ENCODE measurements around the gene CCDC14. TPM values are rescaled to one million over a fixed set of nuclear protein-coding genes. Genes with fewer than 3 reads are reported as not detected.
"Not testable (repeated sequence)": the region's sequence is repeated elsewhere in the genome, so short reads cannot be mapped to it uniquely, and the experiment has no call there.

Gene CCDC14
- polyA plus RNA-seq, 3 donors, result 1.1 to 37.2 (median 4.0) TPM

DNA sequence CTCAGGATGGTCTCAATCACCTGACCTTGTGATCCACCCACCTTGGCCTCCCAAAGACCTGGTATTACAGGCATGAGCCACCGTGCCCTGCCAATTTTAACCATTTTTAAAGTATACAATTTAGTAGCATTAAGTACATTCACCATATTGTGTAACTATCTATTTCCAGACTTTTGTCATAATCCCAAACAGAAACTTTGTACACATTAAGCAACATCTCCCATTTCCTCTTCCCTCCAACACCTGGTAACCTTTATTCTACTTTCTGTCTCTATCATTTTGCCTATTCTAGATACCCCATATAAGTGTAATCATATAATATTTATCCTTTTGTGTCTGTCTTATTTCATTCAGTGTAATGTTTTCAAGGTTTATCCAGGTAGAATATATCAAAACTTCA lies 68.0 kb downstream of the CCDC14 start:
- no CpG with 5 or more reads among the region's 1 CpG for WGBS (ENCODE audit: insufficient coverage)
- H3K4me3 ChIP-seq (replicated peaks in 1 of 3; ENCODE audit: low read depth in 2 of 3, low read length in 3 of 3), result no peak overlapping the region
- H3K27me3 ChIP-seq (ENCODE audit: control insufficient read depth in 2 of 2, insufficient read depth in 2 of 2, low read length in 2 of 2), result no peaks in the 10 kb centered on the region
- TF ChIP-seq, protein P1, sequence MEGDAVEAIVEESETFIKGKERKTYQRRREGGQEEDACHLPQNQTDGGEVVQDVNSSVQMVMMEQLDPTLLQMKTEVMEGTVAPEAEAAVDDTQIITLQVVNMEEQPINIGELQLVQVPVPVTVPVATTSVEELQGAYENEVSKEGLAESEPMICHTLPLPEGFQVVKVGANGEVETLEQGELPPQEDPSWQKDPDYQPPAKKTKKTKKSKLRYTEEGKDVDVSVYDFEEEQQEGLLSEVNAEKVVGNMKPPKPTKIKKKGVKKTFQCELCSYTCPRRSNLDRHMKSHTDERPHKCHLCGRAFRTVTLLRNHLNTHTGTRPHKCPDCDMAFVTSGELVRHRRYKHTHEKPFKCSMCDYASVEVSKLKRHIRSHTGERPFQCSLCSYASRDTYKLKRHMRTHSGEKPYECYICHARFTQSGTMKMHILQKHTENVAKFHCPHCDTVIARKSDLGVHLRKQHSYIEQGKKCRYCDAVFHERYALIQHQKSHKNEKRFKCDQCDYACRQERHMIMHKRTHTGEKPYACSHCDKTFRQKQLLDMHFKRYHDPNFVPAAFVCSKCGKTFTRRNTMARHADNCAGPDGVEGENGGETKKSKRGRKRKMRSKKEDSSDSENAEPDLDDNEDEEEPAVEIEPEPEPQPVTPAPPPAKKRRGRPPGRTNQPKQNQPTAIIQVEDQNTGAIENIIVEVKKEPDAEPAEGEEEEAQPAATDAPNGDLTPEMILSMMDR (IDR thresholded peaks at IDR 0.05), result no peak
- no peaks in the 10 kb centered on the region for H4K20me1 ChIP-seq (ENCODE audit: insufficient read depth, low read length)
- H3K4me1 ChIP-seq (ENCODE audit: control insufficient read depth in 1 of 2, insufficient read depth in 2 of 2, low read length in 2 of 2), result no peaks in the 10 kb centered on the region
- no peak overlapping the region for H3K9ac ChIP-seq (ENCODE audit: insufficient read depth, low read length, poor library complexity, severe bottlenecking)
- no peaks in the 10 kb centered on the region for H3K79me2 ChIP-seq (ENCODE audit: insufficient read depth, low read length)
- no peaks in the 10 kb centered on the region for H3K36me3 ChIP-seq (replicated peaks in 1 of 2; ENCODE audit: control insufficient read depth in 1 of 2, insufficient read depth in 2 of 2, low read length in 2 of 2)
- DNase-seq, result no peak
- intact Hi-C loops (cut with micrococcal nuclease), result no loop called here
- H3K4me2 ChIP-seq (replicated peaks; ENCODE audit: extremely low read depth, low read length, poor library complexity, severe bottlenecking), result no peak overlapping the region
- Mint-ChIP-seq H3K4me1 (no peaks in the 10 kb centered on the region), H3K27me3 (ENCODE audit: low read depth in 3 of 3) (peaks cover 0 to 3% (median 2%) of the 10 kb centered on the region in 3 donors), H3K36me3 (no peaks in the 10 kb centered on the region), H3K27ac (peak overlapping the region in 1 of 7 donors; percentile 69), H3K4me3 (no peak overlapping the region), H3K9me3 (peaks cover 20 to 46% (median 31%) of the 10 kb centered on the region in 7 donors)
- no peak overlapping the region for H2AFZ ChIP-seq (ENCODE audit: insufficient read depth, low read depth, low read length, poor library complexity, severe bottlenecking)
- H3K9me3 ChIP-seq (replicated peaks in 1 of 2; ENCODE audit: control insufficient read depth in 1 of 2, insufficient read depth in 1 of 2, low read length in 2 of 2), result peaks cover 13 to 29% of the 10 kb centered on the region in 2 donors
- no peak overlapping the region for H3K27ac ChIP-seq (ENCODE audit: low read depth in 1 of 2, low read length in 2 of 2)

DNA sequence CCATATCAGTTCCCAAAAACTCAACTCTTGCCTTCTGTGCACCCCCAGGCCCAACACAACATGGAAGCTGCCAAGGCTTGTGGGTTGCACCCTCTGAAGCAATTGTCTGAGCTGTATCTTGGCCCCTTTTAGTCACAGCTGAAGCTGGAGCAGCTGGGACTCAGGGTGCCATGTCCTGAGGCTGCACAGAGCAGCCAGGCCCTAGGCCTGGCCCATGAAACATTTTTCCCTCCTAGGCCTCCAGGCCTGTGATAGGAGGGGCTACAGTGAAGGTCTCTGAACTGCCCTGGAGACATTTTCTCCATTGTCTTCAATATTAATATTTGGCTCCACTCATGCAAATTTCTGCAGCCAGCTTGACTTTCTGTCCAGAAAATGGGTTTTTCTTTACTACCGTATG lies 68.8 kb downstream of the CCDC14 start:
- no peaks in the 10 kb centered on the region for H3K36me3 ChIP-seq (replicated peaks in 1 of 2; ENCODE audit: control insufficient read depth in 1 of 2, insufficient read depth in 2 of 2, low read length in 2 of 2)
- H3K4me1 ChIP-seq (ENCODE audit: control insufficient read depth in 1 of 2, insufficient read depth in 2 of 2, low read length in 2 of 2), result no peaks in the 10 kb centered on the region
- Mint-ChIP-seq H3K9me3 (peaks cover 20 to 46% (median 31%) of the 10 kb centered on the region in 7 donors), H3K36me3 (no peaks in the 10 kb centered on the region), H3K4me1 (no peaks in the 10 kb centered on the region), H3K27ac (no peak overlapping the region), H3K4me3 (no peak overlapping the region), H3K27me3 (ENCODE audit: low read depth in 3 of 3) (peaks cover 0 to 4% (median 4%) of the 10 kb centered on the region in 3 donors)
- H3K4me3 ChIP-seq (replicated peaks in 1 of 3; ENCODE audit: low read depth in 2 of 3, low read length in 3 of 3), result no peak overlapping the region
- no peak overlapping the region for H2AFZ ChIP-seq (ENCODE audit: insufficient read depth, low read depth, low read length, poor library complexity, severe bottlenecking)
- 57% methylated on average over 1 of the region's 1 CpG for WGBS (ENCODE audit: insufficient coverage)
- no peaks in the 10 kb centered on the region for H3K27me3 ChIP-seq (ENCODE audit: control insufficient read depth in 2 of 2, insufficient read depth in 2 of 2, low read length in 2 of 2)
- DNase-seq, result no peak
- intact Hi-C loops (cut with micrococcal nuclease), result no loop called here
- H3K4me2 ChIP-seq (replicated peaks; ENCODE audit: extremely low read depth, low read length, poor library complexity, severe bottlenecking), result no peak overlapping the region
- H3K79me2 ChIP-seq (ENCODE audit: insufficient read depth, low read length), result no peaks in the 10 kb centered on the region
- no peak overlapping the region for H3K27ac ChIP-seq (ENCODE audit: low read depth in 1 of 2, low read length in 2 of 2)
- peaks cover 13 to 29% of the 10 kb centered on the region in 2 donors for H3K9me3 ChIP-seq (replicated peaks in 1 of 2; ENCODE audit: control insufficient read depth in 1 of 2, insufficient read depth in 1 of 2, low read length in 2 of 2)
- no peak overlapping the region for H3K9ac ChIP-seq (ENCODE audit: insufficient read depth, low read length, poor library complexity, severe bottlenecking)
- H4K20me1 ChIP-seq (ENCODE audit: insufficient read depth, low read length), result no peaks in the 10 kb centered on the region
- TF ChIP-seq, protein P1 (IDR thresholded peaks at IDR 0.05), result no peak

DNA sequence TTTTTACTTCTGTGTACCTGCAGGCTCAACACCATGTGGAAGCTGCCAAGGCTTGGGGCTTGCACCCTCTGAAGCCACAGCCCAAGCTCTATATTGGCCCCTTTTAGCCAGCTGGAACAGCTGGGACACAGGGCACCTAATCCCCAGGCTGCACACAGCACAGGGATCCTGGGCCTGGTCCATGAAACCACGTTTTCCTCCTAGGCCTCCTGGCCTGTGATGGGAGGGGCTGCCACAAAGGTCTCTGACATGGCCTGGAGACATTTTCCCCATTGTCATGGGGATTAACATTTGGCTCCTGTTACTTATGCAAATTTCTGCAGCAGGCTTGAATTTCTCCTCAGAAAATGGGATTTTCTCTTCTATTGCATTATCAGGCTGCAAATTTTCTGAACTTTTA lies 70.0 kb downstream of the CCDC14 start:
- H3K27me3 Mint-ChIP-seq (ENCODE audit: low read depth in 3 of 3); H4K20me1 ChIP-seq (ENCODE audit: insufficient read depth, low read length); H3K36me3 ChIP-seq (replicated peaks in 1 of 2; ENCODE audit: control insufficient read depth in 1 of 2, insufficient read depth in 2 of 2, low read length in 2 of 2); H2AFZ ChIP-seq (ENCODE audit: insufficient read depth, low read depth, low read length, poor library complexity, severe bottlenecking); H3K79me2 ChIP-seq (ENCODE audit: insufficient read depth, low read length); H3K9ac ChIP-seq (ENCODE audit: insufficient read depth, low read length, poor library complexity, severe bottlenecking); H3K4me1 Mint-ChIP-seq; H3K4me3 ChIP-seq (replicated peaks in 1 of 3; ENCODE audit: low read depth in 2 of 3, low read length in 3 of 3); H3K27ac Mint-ChIP-seq; H3K27me3 ChIP-seq (ENCODE audit: control insufficient read depth in 2 of 2, insufficient read depth in 2 of 2, low read length in 2 of 2); intact Hi-C loops (cut with micrococcal nuclease); H3K27ac ChIP-seq (ENCODE audit: low read depth in 1 of 2, low read length in 2 of 2); H3K36me3 Mint-ChIP-seq; H3K4me1 ChIP-seq (ENCODE audit: control insufficient read depth in 1 of 2, insufficient read depth in 2 of 2, low read length in 2 of 2); H3K4me3 Mint-ChIP-seq; H3K4me2 ChIP-seq (replicated peaks; ENCODE audit: extremely low read depth, low read length, poor library complexity, severe bottlenecking); DNase-seq: not testable (repeated sequence)
- peaks cover 20 to 46% (median 31%) of the 10 kb centered on the region in 7 donors for H3K9me3 Mint-ChIP-seq
- H3K9me3 ChIP-seq (replicated peaks in 1 of 2; ENCODE audit: control insufficient read depth in 1 of 2, insufficient read depth in 1 of 2, low read length in 2 of 2), result peaks cover 13 to 29% of the 10 kb centered on the region in 2 donors
- 88% methylated on average over 1 of the region's 1 CpG for WGBS (ENCODE audit: insufficient coverage)

Data from CD14-positive monocyte (primary cell).